Measurements from ENCODE around the gene KLRC3.

- TF ChIP-seq POLR2A (IDR thresholded peaks at IDR 0.05; ENCODE audit: low read depth, low read length): no peak
- TF ChIP-seq TAF1 (IDR thresholded peaks at IDR 0.05; ENCODE audit: borderline replicate concordance, low read depth, low read length): no peak
- no peak for TF ChIP-seq POLR2AphosphoS5 (IDR thresholded peaks at IDR 0.05; ENCODE audit: low read depth, low read length)
These were observed 35.2 kb downstream of the KLRC3 start for GRCh38 chr12:10385166-10385613.
